Adrenal gland (tissue), 12 donors: ENCODE results near the gene KLB. TPM values are rescaled to one million over a fixed set of nuclear protein-coding genes. Genes with fewer than 3 reads are reported as not detected.
"Not testable (repeated sequence)": the region's sequence is repeated elsewhere in the genome, so short reads cannot be mapped to it uniquely, and the experiment has no call there.

Experiments used
- DNase-seq, 7 donors: peaks; one replicate each; pipeline ENCODE4 v3.0.0-alpha.2; 2019 to 2020
- H3K27ac ChIP-seq, 5 donors: fragments of 200-600 bp; sonication (generic) in 4 of 5; 1 replicate in 3 of 5; 2 replicates in 2 of 5; pipeline versions ENCODE4 v1.5.1 to v1.8.0; 2016 to 2020; ENCODE audit warnings: mild to moderate bottlenecking in 1 of 5
- H3K27me3 ChIP-seq: fragments of 200-600 bp; 2 replicates; pipeline ENCODE4 v1.8.0; 2021
- H3K36me3 ChIP-seq, 2 donors: fragments of 200-600 bp; replicated peaks in 1 of 2; 1 replicate in 1 of 2; 2 replicates in 1 of 2; pipeline versions ENCODE4 v1.5.1 to v1.8.0; 2018 to 2022
- H3K4me1 ChIP-seq, 2 donors: fragments of 200-600 bp; replicated peaks in 1 of 2; 1 replicate in 1 of 2; 2 replicates in 1 of 2; pipeline versions ENCODE4 v1.5.1 to v1.8.0; 2018 to 2021
- H3K4me3 ChIP-seq, 4 donors: fragments of 200-600 bp; sonication (generic) in 3 of 4; one replicate each; pipeline ENCODE4 v1.5.1; 2016 to 2018
- H3K9me3 ChIP-seq, 3 donors: fragments of 200-600 bp; sonication (generic) in 1 of 3; replicated peaks in 1 of 3; 1 replicate in 2 of 3; 2 replicates in 1 of 3; pipeline versions ENCODE4 v1.5.1 to v1.8.0; 2016 to 2021
- POLR2A ChIP-seq, 2 donors: fragments of 450-650 bp; IDR thresholded peaks; one replicate each; pipeline ENCODE4 v1.6.1; 2017; ENCODE audit warnings: antibody characterized with exemption in 2 of 2, mild to moderate bottlenecking in 2 of 2, moderate library complexity in 1 of 2
- WGBS, 4 donors: extraction: QIAGEN DNeasy Blood & Tissue Kit in 2 of 4; methylation state at CpG; one replicate each; pipeline versions ENCODE4 v1.1.5 to v1.1.7; 2013 to 2017; 5-methylcytosine and 5-hydroxymethylcytosine counted together
- intact Hi-C, 2 donors: fragments of 100-400 bp; cut with DNase I; formaldehyde crosslinking; loops; one replicate each; pipeline versions ENCODE4 v1.14.1 to v1.15.0; 2022 to 2023
- polyA plus RNA-seq, 3 donors: library from polyadenylated mRNA; stranded (reverse); fragments of 200-250 nt in 2 of 3; fragments of 350-450 nt in 1 of 3; fragmentation: Illumina TruSeq in 1 of 3; extraction: RNeasy Lipid Tissue Mini Kit (QIAGEN cat#74804) in 1 of 3; gene quantifications; one replicate each; pipeline ENCODE4 v1.2.3, GENCODE V29; 2013 to 2014
- total RNA-seq, 9 donors: library from RNA; depleted of rRNA in 4 of 9; stranded (reverse); fragments of >200 nt in 4 of 9; fragments of 120-200 nt in 1 of 9; fragmentation: NEBNext Ultra II Directional in 1 of 9; extraction: Animal tissue kit (Norgen Biotek cat#: 25700) in 1 of 9; gene quantifications; one replicate each; pipeline versions ENCODE4 v1.1.0 to v1.2.4, GENCODE V29; 2013 to 2023
- TF ChIP-seq, protein P1 (sequence below), 6 experiments: fragments of 450-650 bp in 4 of 6; fragments of 200-600 bp in 2 of 6; sonication (generic) in 1 of 6; IDR thresholded peaks; 1 replicate in 5 of 6; 2 replicates in 1 of 6; pipeline versions ENCODE4 v1.5.1 to v1.8.0; 2016 to 2021; ENCODE audit warnings: antibody characterized with exemption in 6 of 6, mild to moderate bottlenecking in 2 of 6, moderate library complexity in 1 of 6
- donor health status: healthy with polysubstance abuse.
- donor health status: Bipolar disorder and iron deficiency.
- donor health status: DM: yes; HTN: yes; CAD: no.
- donor health status: DM: no; HTN: no; CAD: no.
- donor health status: DM: no; HTN: no; CAD: no.
- donor health status: DM: yes; HTN: yes; CAD: no.

Gene KLB
- total and polyA plus RNA-seq, 12 donors: under 0.01 to 1.1 (median 0.15) TPM; not detected in 2

- Histone ChIP-seq H3K9me3 (no peaks in the 10 kb centered on the region), H3K36me3 (no peaks in the 10 kb centered on the region), H3K27me3 (no peaks in the 10 kb centered on the region), H3K4me3 (no peak overlapping the region), H3K4me1 (peaks cover 6 to 13% of the 10 kb centered on the region in 2 donors), H3K27ac (no peak overlapping the region)
- intact Hi-C loops: no loop called here
- DNase-seq: no peak
- TF ChIP-seq, protein P1, sequence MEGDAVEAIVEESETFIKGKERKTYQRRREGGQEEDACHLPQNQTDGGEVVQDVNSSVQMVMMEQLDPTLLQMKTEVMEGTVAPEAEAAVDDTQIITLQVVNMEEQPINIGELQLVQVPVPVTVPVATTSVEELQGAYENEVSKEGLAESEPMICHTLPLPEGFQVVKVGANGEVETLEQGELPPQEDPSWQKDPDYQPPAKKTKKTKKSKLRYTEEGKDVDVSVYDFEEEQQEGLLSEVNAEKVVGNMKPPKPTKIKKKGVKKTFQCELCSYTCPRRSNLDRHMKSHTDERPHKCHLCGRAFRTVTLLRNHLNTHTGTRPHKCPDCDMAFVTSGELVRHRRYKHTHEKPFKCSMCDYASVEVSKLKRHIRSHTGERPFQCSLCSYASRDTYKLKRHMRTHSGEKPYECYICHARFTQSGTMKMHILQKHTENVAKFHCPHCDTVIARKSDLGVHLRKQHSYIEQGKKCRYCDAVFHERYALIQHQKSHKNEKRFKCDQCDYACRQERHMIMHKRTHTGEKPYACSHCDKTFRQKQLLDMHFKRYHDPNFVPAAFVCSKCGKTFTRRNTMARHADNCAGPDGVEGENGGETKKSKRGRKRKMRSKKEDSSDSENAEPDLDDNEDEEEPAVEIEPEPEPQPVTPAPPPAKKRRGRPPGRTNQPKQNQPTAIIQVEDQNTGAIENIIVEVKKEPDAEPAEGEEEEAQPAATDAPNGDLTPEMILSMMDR (IDR thresholded peaks at IDR 0.05): no peak
- TF ChIP-seq POLR2A (IDR thresholded peaks at IDR 0.05): no peak
- 49 to 74% (median 58%) methylated on average over 4 of the region's 4 CpGs for WGBS, 4 donors
Measured at GRCh38 chr4:39369301-39369700, 37.4 kb upstream of the KLB start.

DNA sequence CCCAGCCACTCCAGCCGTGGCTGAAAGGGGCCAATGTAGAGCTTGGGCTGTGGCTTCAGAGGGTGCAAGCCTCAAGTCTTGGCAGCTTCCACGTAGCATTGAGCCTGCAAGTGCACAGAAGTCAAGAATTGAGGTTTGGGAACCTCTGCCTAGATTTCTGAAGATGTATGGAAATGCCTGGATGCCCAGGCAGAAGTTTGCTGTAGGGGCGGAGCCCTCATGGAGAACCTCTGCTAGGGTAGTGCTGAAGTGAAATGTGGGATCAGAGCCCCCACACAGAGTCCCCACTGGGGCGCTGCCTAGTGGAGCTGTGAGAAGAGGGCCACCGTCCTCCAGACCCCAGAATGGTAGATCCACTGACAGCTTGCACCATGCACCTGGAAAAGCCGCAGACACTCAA, 35.5 kb upstream of the KLB start:
- H3K4me1 ChIP-seq, DNase-seq, H3K27me3 ChIP-seq, H3K4me3 ChIP-seq, H3K36me3 ChIP-seq, H3K9me3 ChIP-seq, H3K27ac ChIP-seq: not testable (repeated sequence)
- intact Hi-C loops: loop anchor here in 1 of 2 donors (10.0 kb wide), 1 partner anchor 74 kb away; no protein-coding TSS in a partner anchor
- WGBS, 4 donors: 80 to 90% (median 88%) methylated on average over 3 to 6 of the region's 6 CpGs

DNA sequence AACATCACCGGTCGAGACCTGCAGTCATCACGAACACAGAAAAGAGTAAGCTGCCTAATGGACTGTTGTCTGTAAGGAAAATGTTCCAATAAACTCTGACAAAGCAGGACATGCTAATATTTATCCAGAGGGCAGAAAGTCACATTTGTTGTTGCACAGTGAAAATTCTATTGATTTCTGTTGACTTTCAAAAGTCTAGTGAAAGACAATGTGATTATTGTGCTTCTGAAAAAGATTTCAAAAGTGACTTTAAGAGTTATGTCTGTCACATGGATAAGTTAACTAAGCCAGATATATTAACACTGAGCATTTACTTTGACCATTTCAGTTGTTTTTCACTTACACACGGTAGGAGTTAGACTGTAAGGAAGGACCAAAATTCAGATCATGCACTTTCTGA, 31.3 kb upstream of the KLB start:
- TF ChIP-seq, protein P1 (IDR thresholded peaks at IDR 0.05): no peak
- no peak for TF ChIP-seq POLR2A (IDR thresholded peaks at IDR 0.05)
- intact Hi-C loops: loop anchor here in 1 of 2 donors (10.0 kb wide), 1 partner anchor 69 kb away; no protein-coding TSS in a partner anchor
- Histone ChIP-seq H3K36me3 (no peaks in the 10 kb centered on the region), H3K27ac (no peak overlapping the region), H3K9me3 (no peaks in the 10 kb centered on the region), H3K4me3 (no peak overlapping the region), H3K27me3 (no peaks in the 10 kb centered on the region), H3K4me1 (no peaks in the 10 kb centered on the region)
- WGBS, 4 donors: 58 to 72% (median 68%) methylated on average over 4 of the region's 4 CpGs
- no peak for DNase-seq

- intact Hi-C loops: no loop called here
- no peaks in the 10 kb centered on the region for H3K9me3 ChIP-seq
- no peaks in the 10 kb centered on the region for H3K27me3 ChIP-seq
- TF ChIP-seq, protein P1 (IDR thresholded peaks at IDR 0.05): no peak
- TF ChIP-seq POLR2A (IDR thresholded peaks at IDR 0.05): no peak
- WGBS, 4 donors: 96 to 100% (median 100%) methylated on average over 1 of the region's 1 CpG
- H3K4me1 ChIP-seq: no peaks in the 10 kb centered on the region
- no peak overlapping the region for H3K4me3 ChIP-seq
- no peak overlapping the region for H3K27ac ChIP-seq
- H3K36me3 ChIP-seq: no peaks in the 10 kb centered on the region
- no peak for DNase-seq
Measured at GRCh38 chr4:39383690-39384089, 23.0 kb upstream of the KLB start.

- no peaks in the 10 kb centered on the region for H3K9me3 ChIP-seq
- H3K4me1 ChIP-seq: no peaks in the 10 kb centered on the region
- WGBS, 4 donors: 88 to 93% (median 92%) methylated on average over 11 of the region's 11 CpGs
- TF ChIP-seq, protein P1 (IDR thresholded peaks at IDR 0.05): no peak
- no peak for TF ChIP-seq POLR2A (IDR thresholded peaks at IDR 0.05)
- intact Hi-C loops: no loop called here
- DNase-seq: no peak
- H3K27me3 ChIP-seq: no peaks in the 10 kb centered on the region
- H3K27ac ChIP-seq: no peak overlapping the region
- H3K36me3 ChIP-seq: no peaks in the 10 kb centered on the region
- H3K4me3 ChIP-seq: no peak overlapping the region
Measured at GRCh38 chr4:39384563-39384962, 22.2 kb upstream of the KLB start.
